BE2C (cell line): Measurements from ENCODE around the gene SLC2A3.
A peak's percentile ranks its signal among the peaks of the same experiment; 100 is the strongest.
"Not testable (repeated sequence)": the region's sequence is repeated elsewhere in the genome, so short reads cannot be mapped to it uniquely, and the experiment has no call there.

ENCODE experiments used
- DNase-seq: peaks from one replicate; pipeline ENCODE4 v3.0.0-alpha.2; 2020
- H3K27me3 ChIP-seq: fragments of 250-450 bp; sonication (Bioruptor Pico); 2 replicates; pipeline ENCODE4 v1.5.1; 2020; ENCODE audit warnings: mild to moderate bottlenecking
- H3K36me3 ChIP-seq: fragments of 250-450 bp; sonication (Bioruptor Pico); 2 replicates; pipeline ENCODE4 v1.5.1; 2020; ENCODE audit warnings: mild to moderate bottlenecking
- H3K4me1 ChIP-seq: fragments of 250-450 bp; sonication (Bioruptor Pico); 2 replicates; pipeline ENCODE4 v1.5.1; 2020
- H3K4me3 ChIP-seq: 2 replicates; pipeline ENCODE4 v1.5.1; 2011; ENCODE audit warnings: low read depth, low read length
- H3K9me3 ChIP-seq: fragments of 250-450 bp; sonication (Bioruptor Pico); 2 replicates; pipeline ENCODE4 v1.5.1; 2020
- CTCF ChIP-seq: IDR thresholded peaks from 2 replicates; pipeline ENCODE4 v1.5.1; 2012; ENCODE audit warnings: mild to moderate bottlenecking, low read depth, low read length

Gene SLC2A3

GRCh38 chr12:7917392-7918267, 18.4 kb downstream of the SLC2A3 start:
- Histone ChIP-seq H3K9me3 (no peaks in the 10 kb centered on the region), H3K27me3 (no peaks in the 10 kb centered on the region), H3K4me3 (no peak overlapping the region), H3K36me3 (no peaks in the 10 kb centered on the region), H3K4me1 (no peaks in the 10 kb centered on the region)
- no peak for DNase-seq
- no peak for TF ChIP-seq CTCF

- H3K4me1 ChIP-seq: no peaks in the 10 kb centered on the region
- no peaks in the 10 kb centered on the region for H3K36me3 ChIP-seq
- no peaks in the 10 kb centered on the region for H3K27me3 ChIP-seq
- no peak for DNase-seq
- TF ChIP-seq CTCF: no peak
- no peak overlapping the region for H3K4me3 ChIP-seq
- no peaks in the 10 kb centered on the region for H3K9me3 ChIP-seq
Observed at GRCh38 chr12:7916936-7917335, 19.1 kb downstream of the SLC2A3 start.

GRCh38 chr12:7915661-7916403, 20.2 kb downstream of the SLC2A3 start:
- no peak for DNase-seq
- no peak for TF ChIP-seq CTCF
- Histone ChIP-seq H3K36me3 (no peaks in the 10 kb centered on the region), H3K4me3 (no peak overlapping the region), H3K9me3 (no peaks in the 10 kb centered on the region), H3K27me3 (no peaks in the 10 kb centered on the region), H3K4me1 (no peaks in the 10 kb centered on the region)

- H3K9me3 ChIP-seq, H3K4me1 ChIP-seq, DNase-seq, H3K4me3 ChIP-seq, H3K27me3 ChIP-seq, H3K36me3 ChIP-seq: not testable (repeated sequence)
Observed at GRCh38 chr12:7910106-7910505, 25.9 kb downstream of the SLC2A3 start.

- peak; percentile 42 for TF ChIP-seq CTCF
- peak; percentile 50 for DNase-seq
- no peaks in the 10 kb centered on the region for H3K9me3 ChIP-seq
Observed at GRCh38 chr12:7907009-7907408, 29.0 kb downstream of the SLC2A3 start.

GRCh38 chr12:7906303-7906702, 29.7 kb downstream of the SLC2A3 start:
- H3K4me3 ChIP-seq, DNase-seq, H3K9me3 ChIP-seq, H3K4me1 ChIP-seq, H3K27me3 ChIP-seq, H3K36me3 ChIP-seq: not testable (repeated sequence)

More at GRCh38 chr12:7907009-7907408, 29.0 kb downstream of the SLC2A3 start:
- Histone ChIP-seq H3K36me3 (no peaks in the 10 kb centered on the region), H3K27me3 (no peaks in the 10 kb centered on the region), H3K4me1 (0 out of 2 replicates have a peak, but pooled peaks cover 3% of the 10 kb centered on the region), H3K4me3 (no peak overlapping the region)

GRCh38 chr12:7905600-7906125, 30.3 kb downstream of the SLC2A3 start:
- not testable (repeated sequence) for H3K36me3 ChIP-seq, H3K4me1 ChIP-seq, H3K27me3 ChIP-seq, DNase-seq, H3K4me3 ChIP-seq, H3K9me3 ChIP-seq
